Activated naive CD4-positive, alpha-beta T cell treated with Interleukin-2 at 50 U/mL for 16 hours (primary cell): ENCODE data around the gene FAM9C.
"Not testable (repeated sequence)": the region's sequence is repeated elsewhere in the genome, so short reads cannot be mapped to it uniquely, and the experiment has no call there.

Experiments used
- DNase-seq: peaks from one replicate; pipeline ENCODE4 v3.0.0-alpha.2; 2020

Gene FAM9C

DNA sequence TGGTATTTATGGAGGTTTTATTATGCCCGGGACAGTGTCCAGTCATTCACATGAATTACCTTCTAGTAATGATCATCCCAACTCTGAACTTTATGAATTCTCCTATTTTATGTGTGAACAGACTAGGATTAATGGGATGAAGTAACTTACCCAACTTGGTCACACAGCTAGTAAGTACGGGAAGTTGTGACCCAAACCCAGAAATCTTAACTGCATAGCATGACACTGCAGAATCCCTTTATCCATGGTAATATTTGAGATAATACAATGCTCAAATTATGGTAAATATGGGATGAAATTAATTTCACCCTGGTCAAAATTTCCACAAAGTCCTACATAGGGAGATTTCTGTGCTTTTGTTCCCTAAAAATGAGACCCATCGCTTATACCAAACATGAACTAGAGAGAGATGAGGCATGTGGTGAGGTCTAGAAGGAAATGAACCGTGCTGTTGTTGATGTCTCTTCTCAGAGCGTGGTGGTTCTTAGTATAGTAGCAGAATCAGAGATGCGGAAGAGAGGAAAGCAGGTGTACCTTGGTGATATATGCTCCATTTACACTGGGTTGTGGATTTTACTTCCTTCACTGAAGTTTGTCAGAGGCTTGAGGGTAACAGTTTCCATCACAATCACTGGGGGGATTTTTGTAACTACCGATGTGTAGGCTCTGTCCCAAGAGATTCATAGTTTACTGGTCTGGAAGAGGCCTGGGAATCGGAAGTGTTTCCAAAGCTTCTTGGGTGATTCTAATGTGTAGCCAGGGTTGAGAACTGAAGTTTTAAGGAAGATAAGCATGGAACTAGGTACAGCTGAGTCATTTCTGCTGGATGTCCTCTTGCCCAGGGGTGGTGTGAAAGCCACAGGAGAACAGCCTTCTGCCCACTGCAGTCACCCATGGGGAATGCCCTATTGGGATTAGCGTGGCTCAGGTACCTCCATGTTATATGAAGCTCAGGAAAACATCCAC lies 30.2 kb upstream of the FAM9C start:
- no peak for DNase-seq

DNA sequence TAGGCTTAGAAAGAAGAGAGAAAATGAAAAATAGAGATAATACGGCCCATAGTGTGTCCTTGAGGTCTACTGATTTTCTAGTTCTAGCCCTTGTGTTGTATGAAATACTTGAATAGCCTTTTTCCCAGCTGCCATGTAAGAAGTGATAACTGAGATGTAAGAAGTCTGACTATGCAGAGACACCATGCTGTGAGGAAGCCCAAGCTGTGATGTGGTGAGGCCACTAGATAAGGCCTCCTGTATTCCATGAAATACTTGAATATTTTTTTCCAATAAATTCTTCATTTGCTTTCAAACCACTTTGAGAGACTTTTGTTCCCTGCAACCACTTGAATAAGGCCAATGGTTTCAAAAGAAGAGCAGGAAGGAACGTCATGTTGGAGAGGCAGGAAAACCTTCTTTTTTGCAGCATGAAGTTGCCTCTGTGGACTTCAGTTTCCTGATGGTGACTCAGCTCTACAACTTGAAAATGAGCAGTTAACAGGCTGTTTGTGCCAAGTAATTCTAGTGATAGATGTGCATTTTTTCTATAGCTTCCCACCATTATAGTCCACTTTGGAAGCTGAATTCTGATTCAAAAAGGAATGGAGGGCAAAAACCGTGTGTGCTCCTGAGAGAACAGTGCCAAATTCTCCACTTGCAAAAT lies 25.5 kb upstream of the FAM9C start:
- no peak for DNase-seq

DNA sequence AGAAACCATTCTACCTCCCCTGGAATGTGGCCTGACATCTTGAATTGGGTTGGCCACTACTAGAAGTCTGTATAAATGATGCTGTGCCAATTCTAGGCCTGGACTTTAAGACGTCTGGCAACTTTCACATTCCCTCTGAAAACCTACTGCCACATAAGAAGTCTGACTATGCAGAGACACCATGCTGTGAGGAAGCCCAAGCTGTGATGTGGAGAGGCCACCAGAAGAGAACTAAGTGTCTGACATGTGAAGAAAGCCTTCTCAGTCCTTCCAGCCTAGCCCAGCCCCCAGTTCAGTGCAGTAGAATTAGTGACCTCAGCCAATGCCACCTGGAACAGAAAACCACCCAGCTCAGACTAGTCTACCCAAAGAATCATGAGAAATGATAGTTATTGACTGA lies 24.2 kb upstream of the FAM9C start:
- DNase-seq = no peak

DNA sequence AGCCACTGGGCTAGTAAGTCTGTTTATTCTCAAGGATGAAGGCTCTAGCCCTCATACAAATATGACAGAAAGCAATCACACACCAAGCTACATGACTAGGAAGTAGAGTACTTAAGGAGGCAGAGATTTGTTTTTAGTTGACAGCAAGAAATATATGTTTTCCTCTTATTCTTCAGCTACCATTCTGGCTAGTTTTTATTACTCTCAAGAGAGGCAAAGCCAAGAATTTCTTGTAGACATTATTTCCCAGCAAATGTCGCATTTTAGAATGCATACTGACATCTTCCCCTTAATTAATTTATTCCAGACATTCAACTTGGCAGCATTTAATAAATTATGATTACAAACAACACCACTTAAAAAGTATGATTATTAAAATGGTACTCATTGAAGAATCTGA lies 23.4 kb upstream of the FAM9C start:
- no peak for DNase-seq

DNA sequence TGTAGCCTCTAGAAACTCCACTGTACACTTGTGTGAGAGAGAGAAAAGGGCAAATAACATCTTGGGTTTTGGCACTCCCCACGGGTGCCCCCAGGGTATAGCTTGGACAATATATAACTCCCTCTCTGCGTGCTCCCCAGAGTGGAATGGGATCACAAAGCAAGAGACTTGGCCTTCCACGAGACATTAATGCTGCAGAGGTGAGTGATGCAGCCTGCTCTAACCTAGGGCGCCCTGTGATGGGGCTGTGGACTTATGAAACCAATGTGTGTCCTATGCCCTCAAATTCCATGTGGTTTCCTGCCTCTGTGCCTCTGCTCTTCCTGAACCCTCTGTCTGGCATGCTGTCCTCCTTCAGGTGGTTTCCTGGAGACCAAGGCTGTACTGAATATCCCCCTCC lies 22.0 kb upstream of the FAM9C start:
- DNase-seq = no peak

DNA sequence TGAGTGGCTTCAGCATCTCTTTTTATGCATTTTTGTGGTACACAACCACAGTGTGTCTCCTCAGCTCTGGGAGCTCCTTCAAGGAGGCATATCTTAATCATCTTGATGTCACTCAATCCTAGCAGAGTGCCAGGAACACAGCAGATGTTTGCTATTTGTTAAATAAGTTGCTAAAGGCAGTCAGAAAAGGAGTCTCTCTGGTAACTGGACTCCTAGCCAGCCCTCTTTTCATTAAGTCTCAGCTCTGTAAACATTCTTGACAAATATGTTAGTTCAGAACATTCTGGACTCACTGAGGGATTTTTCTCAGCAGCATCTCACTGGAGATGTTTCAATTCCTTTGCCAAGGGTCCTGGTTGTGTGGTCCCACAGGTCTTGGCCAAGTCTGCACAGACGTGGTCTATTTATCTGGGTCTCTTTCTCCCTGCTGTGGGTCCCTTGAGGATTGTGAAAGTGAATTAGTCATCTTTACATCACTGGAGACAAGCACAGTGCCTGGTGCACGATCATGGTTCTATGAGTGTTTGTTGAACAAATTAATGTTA lies 20.3 kb upstream of the FAM9C start:
- no peak for DNase-seq

DNA sequence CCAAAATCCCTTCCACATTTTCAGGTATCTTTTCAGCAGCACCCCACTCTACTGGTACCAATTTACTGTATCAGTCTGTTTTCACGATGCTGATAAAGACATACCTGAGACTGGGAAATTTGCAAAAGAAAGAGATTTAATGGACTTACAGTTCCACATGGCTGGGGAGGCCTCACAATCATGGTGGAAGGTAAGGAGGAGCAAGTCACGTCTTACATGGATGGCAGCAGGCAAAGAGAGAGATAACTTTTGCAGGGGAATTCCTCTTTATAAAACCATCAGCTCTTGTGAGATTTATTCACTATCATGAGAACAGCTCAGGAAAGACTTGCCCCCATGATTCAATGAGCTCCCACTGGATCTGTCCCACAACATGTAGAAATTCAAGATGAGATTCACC lies 18.7 kb upstream of the FAM9C start:
- not testable (repeated sequence) for DNase-seq

DNA sequence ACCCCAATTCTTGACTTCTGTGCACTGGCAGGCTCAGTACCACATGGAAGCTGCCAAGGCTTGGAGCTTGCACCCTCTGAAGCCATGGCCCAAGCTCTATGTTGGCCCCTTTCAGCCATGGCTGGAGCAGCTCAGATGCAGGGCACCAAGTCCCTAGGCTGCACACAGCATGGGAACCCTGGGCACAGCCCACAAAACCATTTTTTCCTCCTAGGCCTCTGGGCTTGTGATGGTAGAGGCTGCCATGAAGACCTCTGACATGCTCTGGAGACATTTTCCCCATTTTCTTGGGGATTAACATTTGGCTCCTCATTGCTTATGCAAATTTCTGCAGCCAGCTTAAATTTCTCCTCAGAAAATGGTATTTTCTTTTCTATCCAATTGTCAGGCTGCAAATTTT lies 17.9 kb upstream of the FAM9C start:
- not testable (repeated sequence) for DNase-seq

DNA sequence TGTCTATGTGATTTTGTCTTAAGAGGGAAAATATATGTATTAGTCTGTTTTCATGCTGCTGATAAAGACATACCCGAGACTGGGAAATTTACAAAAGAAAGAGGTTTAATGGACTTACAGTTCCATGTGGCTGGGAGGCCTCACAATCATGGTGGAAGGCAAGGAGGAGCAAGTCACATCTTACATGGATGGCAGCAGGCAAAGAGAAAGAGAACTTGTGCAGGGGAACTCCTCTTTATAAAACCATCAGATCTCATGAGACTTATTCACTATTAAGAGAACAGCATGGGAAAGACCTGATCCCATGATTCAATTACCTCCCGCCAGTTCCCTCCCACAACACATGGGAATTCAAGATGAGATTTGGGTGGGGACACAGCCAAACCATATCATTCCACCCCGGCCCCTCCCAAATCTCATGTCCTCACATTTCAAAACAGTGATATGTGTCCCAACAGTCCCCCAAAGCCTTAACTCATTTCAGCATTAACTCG lies 16.8 kb upstream of the FAM9C start:
- DNase-seq = not testable (repeated sequence)

DNA sequence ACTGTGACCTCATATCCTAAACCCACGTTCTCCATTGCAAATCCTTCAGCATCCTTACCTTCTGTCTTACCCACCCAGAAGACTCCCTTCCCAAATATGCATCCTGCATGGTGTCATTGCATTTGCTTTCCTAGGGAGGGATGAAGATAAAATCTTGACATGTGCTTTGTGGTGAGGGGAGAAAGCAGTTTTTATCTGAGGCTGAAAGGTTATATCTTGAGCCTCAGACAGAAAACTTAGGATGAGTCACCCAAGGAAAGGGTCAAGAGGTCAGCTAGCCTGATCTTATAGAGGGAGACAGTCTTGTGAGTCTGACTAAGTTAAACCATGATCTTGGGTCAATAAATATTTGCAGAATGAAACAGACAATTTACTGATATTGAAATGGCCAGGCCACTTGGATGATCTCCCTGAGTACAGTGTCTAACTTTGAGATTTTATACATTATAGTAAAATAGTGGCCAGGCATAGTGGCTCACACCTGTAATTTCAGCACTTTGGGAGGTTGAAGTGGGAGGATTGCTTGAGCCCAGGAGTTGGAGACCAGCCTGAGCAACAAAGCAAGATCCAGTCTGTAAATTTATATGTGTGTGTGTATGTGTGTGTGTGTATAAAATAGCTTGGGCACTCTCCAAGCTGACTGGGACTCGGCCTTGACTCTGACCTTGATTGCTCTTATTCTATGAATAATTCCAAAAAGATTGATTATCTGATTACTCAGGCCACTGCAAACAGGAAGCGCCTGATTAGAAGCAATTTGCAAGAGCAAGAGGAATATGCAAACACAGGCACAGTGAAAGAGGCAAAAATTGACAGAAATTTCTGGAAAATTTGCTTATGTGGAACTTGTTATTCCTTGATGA lies 15.4 kb upstream of the FAM9C start:
- DNase-seq = no peak

DNA sequence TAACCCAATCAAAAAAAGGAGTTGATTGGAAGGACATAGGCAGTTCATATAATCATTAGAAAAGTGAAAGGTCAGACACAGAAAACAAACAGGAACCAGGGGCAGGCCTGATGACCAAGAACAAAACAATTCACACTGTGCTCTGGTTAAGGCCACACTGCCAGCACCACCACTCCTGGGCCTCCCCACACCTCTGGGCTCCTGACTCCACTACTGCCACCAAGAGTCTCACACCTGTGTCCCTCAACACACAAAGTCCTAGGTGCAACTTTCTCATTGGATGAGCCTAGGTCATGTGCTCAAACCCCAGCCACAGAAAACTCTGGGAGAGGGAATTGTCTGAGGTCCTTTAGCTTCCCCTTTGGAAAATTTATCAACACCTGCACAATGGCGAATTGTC lies 11.1 kb upstream of the FAM9C start:
- no peak for DNase-seq

DNA sequence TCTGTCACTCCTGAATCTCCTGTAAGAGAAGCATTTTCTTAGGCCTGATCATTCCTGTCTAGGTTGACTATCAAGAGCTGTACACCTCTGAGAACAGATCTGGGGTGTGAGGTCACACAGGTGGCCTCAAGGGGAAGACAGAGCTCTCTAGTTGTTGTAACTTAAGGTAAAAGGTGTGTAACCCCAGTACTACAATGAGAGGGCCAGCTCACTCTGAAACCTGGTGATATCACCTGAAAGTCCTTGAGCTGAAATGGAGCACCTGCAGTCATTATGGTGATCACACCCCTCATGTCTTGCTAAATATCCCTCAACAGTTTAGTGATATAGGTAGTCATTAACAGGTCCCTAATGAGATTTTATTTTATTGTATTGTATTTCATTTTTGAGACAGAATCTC lies 8.8 kb upstream of the FAM9C start:
- DNase-seq = no peak

DNA sequence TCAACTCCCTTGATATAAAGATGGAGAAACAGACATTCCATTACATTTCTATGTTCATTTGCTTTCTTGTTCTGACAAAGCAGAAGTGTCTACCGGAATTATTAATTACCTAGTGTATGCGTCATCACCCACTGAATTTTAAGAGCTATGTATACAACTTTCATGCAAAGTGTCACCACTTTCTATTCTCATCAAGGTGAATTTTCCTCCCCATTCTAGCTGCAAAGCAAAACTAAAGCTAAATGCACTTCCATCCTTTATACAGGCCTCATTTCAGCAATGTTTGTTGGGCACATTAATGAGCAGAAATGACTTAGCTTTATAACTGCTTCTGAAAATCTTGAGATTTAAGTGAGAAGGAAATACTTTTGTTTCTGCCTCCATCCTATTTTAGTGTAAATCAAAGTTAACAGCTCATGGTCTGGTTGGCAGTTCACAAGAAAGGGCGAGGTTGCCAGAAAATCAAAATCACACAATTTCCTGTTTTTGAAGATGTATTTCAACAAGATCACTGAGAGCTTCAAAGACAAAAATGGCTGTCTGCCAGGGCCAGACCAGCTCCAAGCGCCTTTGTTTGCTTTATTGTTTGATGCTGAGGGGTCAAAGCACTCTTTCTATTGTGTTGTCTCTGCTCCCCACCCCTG lies 7.2 kb upstream of the FAM9C start:
- peak; percentile 6 for DNase-seq

DNA sequence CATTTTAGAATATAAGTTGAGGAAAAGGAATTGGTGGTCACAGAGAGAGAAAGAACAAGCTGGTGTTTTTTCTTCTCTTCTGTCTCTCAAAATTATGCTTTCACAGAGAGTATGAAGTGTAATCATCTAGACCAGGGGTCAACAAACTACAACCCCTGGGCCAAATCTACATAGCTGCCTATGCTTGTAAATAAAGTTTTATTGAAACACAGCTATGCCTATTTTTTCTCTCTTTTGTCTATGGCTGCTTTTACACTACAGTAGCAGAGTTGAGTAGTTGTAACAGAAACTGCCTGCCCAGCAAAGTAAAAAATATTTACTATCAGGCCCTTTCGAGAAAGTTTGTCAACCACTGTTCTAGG lies 6.7 kb upstream of the FAM9C start:
- DNase-seq = no peak

DNA sequence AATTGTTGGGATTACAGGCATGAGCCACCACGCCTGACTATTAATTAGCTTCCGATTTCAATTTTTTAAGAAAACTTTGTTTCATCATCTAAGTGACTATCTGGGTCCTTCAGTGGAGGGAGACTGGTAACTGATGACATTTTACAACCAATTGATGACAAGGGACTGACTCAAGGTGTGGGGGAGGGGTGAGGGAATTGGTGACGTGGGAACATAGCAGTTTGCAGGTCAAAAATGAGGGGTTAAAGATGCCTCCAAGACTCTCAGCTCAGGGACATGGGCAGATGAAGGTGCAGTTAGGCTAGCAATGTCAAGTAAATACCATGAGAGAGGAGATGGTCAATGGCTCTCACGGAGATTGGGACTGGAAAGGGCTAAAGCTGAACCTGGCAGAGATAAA lies 5.7 kb upstream of the FAM9C start:
- no peak for DNase-seq

DNA sequence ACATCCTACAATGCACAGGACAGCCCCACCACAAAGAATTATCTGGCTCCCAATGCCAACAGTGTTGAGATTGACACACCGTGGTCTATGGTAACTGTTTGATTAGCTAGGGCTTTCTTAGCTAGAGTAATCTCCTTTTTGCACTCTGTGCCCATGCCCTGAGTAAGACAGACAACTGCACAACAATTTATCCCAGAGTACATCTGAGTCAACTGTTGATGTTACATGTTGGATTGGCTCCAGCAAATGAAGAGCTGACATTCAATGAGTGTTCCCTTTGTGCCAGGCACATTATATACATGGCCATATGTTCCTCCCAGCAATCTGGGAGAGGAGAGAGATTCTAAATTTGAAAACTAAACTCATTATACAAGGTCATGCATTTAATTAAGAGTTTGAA lies 3.9 kb upstream of the FAM9C start:
- DNase-seq = no peak

DNA sequence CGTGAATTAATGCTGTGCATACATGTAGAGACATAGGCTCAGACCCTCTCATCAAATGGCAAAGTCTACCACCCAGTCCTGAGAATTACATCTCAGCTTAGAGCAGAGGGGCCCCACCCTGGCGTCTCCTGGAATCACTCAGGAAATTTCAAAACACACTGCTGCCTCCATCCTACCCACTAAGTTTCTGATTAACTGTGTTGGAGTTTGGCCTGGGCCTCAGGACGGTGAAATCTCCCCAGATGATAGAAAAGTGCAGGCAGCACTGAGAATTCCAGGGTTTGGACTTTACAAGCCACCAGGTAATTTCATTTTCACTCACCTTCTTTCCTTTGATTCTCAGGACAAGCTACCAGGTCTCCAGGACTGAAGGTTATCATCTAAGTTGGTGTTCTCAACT lies 3.3 kb upstream of the FAM9C start:
- no peak for DNase-seq

DNA sequence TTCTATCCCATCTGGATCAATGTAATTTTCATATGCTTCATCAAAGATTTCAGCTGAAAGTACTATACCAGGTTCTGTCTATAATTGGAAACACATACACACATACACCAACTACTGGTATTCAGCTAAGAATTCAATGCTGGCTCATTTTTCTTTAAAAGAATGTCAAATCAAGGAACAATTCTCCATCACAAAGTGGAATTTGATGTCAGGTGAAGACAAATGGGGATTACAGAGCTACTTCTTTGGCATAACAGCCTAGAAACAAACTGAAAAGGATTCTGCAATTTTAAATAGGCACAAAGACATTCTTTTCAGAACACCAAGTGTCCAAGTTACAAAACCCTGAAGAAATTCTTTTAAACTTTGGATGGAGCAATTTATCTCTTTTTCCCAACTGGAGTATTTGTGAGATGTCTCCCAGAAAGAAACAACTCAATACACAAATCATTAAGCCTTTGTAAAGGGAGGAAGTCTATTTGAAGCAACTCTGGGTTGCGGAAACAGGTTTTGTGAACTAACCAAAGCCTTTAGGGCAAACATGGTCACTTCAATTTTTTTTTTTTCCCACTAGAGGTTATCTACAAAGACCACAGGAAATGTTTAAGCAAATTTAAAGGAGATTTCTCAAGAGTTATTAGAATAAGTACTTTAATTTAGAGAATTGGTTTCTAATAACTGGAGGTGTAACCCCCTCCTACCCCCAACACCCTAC lies 1.9 kb upstream of the FAM9C start:
- DNase-seq = no peak

DNA sequence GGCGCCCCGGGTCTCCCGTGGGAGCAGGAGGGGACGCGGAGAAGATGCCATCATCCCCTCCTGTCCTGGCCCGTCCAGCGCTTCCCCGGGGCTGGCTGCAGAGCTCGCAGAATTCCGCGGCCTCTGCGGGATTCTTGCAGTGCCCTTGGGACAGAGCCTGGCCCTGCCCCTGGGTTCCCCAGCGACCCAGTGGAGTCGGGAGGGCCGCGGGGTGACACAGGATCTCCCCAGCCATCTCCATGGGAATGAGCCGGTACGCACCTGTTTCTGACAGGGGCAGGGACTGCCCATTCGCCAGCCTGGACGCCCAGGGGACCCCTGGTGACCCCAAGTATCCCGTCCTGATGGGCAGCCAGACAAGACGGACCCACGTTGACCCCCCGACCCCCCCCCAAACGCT lies 482 bp downstream of the FAM9C start:
- no peak for DNase-seq

DNA sequence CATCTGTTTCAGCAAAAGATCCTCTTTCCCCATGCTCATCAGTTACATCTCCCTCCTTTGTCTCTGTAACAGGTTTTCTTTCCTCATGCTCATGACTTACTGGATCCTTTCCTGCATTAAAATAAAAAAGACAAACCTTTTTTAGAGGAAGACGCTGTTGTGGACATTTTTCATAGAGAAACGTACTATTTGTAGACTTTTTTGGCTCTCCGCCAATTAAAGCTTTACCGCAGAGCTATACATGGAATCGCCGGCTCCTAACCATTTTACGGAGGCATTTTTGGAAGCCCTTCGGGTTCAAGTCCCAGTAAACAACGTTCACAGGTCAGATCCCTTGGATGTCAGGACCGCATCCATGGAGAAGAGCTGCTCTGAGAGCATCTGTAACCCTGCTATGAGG lies 1.3 kb downstream of the FAM9C start:
- no peak for DNase-seq

DNA sequence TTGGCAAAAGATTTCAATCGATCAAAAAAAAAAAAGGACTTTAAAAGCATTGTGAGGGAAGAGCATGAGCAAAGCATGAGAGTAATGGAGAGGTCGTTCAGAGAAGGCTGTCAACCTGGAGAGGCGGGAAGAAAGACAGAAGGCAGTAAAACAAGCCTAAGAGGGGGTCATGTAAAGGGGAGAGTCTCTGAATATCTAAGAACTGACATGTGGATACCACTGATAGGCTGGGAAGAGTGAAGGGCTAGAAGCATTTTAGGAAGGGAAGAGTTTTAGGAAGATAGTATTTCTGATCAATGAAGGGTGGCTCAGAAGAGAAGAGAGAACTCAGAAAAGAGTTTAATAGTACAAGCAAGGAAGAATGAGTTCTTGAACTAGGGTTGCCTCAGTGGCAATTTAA lies 7.5 kb downstream of the FAM9C start:
- DNase-seq = no peak

DNA sequence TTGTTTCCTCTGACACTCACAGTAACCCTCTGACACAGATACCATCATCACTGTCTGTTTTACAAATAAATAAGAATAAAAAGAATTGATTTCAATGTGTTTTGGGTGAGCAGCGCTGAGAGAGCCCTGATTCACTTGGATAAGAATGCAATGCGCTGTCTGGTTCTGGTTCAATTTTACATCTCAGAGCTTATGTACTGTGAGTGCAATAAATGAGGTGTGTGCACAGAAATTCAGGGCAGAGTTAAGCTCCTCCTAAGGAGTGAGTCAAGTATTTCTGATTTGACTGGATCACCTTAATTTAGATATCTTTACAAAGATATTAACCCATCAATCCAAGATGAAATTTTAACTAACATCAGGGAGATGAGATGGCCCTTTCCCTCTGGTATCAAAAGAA lies 11.2 kb downstream of the FAM9C start:
- DNase-seq = no peak
